Colonic mucosa (tissue), 4 donors: ENCODE measurements around the gene CADPS. TPM values are rescaled to one million over a fixed set of nuclear protein-coding genes. Genes with fewer than 3 reads are reported as not detected.

Experiments
- DNase-seq: peaks from one replicate; pipeline ENCODE4 v3.0.0-alpha.2; 2020
- H3K27ac ChIP-seq: fragments of 200-600 bp; one replicate; pipeline ENCODE4 v1.8.0; 2021
- H3K27me3 ChIP-seq: fragments of 200-600 bp; one replicate; pipeline ENCODE4 v1.8.0; 2021
- H3K36me3 ChIP-seq: fragments of 200-600 bp; one replicate; pipeline ENCODE4 v1.8.0; 2021
- H3K4me1 ChIP-seq: fragments of 200-600 bp; one replicate; pipeline ENCODE4 v1.8.0; 2021; ENCODE audit warnings: mild to moderate bottlenecking
- H3K4me3 ChIP-seq: fragments of 200-600 bp; one replicate; pipeline ENCODE4 v1.8.0; 2021
- H3K9ac ChIP-seq, 2 donors: one replicate each; pipeline ENCODE4 v1.7.0; 2013; ENCODE audit warnings: control low read depth in 2 of 2, low read depth in 2 of 2, low read length in 2 of 2
- H3K9me3 ChIP-seq: fragments of 200-600 bp; one replicate; pipeline ENCODE4 v1.8.0; 2021
- CTCF ChIP-seq: fragments of 200-600 bp; IDR thresholded peaks from one replicate; pipeline ENCODE4 v1.8.0; 2022; ENCODE audit warnings: antibody characterized with exemption, mild to moderate bottlenecking
- intact Hi-C: fragments of 100-400 bp; cut with DNase I; formaldehyde crosslinking; loops from one replicate; pipeline ENCODE4 v1.14.1; 2022
- total RNA-seq, 2 donors: library from RNA; stranded (reverse); fragmentation: NEBNext Ultra II Directional in 1 of 2; extraction: Animal tissue kit (Norgen Biotek cat#: 25700) in 1 of 2; gene quantifications; one replicate each; pipeline ENCODE4 v1.2.1, GENCODE V29; 2021
- donor health status: healthy.
- donor health status: DM: no; HTN: no; CAD: no.
- donor health status: DM: no; HTN: no; CAD: no.

The CADPS gene
- total RNA-seq, 2 donors from 2014 or later, result 2.9 to 6.1 TPM

GRCh38 chr3:62699728-62700127, 175.5 kb downstream of the CADPS start:
- TF ChIP-seq CTCF, result no peak
- intact Hi-C loops, result no loop called here
- Histone ChIP-seq H3K36me3 (no peaks in the 10 kb centered on the region), H3K9ac (no peak overlapping the region), H3K9me3 (no peaks in the 10 kb centered on the region), H3K27me3 (no peaks in the 10 kb centered on the region), H3K4me3 (no peak overlapping the region), H3K27ac (no peak overlapping the region), H3K4me1 (no peaks in the 10 kb centered on the region)
- DNase-seq, result no peak

DNA sequence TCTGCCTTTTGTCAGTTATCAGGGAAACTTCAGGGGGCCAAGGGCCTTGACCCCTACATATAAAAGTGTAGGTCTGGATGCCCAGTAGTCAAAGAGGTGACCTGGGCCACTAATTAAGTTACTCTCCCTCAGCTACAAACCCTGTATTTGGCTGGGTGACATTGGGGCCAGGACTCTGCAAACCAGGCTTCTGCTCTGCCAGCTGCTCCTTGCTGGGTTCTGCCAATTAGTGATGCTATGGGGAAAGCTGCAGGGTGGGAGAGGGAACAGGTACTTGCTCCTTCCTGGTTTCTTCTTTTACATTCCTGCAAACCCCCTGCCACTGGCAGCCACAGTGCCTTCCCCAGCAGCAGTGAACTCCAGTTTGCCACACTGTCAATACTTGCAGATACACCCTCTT, 179.2 kb downstream of the CADPS start:
- Histone ChIP-seq H3K4me3 (no peak overlapping the region), H3K9ac (no peak overlapping the region), H3K27ac (no peak overlapping the region), H3K27me3 (no peaks in the 10 kb centered on the region), H3K9me3 (no peaks in the 10 kb centered on the region), H3K4me1 (no peaks in the 10 kb centered on the region), H3K36me3 (no peaks in the 10 kb centered on the region)
- no peak for DNase-seq
- intact Hi-C loops, result no loop called here
- TF ChIP-seq CTCF, result no peak

DNA sequence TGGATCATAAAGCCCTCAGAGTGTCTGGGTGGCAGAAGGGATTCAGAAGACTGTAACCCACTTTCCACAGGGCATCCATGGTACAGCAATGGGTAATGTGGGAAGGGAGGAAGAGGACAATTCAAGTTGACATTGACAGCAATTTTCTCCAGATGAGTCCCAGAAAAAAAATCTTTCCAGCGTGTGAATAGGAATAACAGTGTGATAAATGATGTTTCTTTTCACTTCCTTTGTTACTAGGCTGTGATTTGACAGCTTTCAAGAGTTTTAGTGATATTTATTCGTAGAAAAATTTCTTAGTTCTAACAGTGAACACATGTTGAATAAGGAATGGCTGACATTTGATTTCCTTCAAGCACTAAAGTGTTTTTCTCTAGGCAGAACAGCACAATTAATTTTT, 186.4 kb downstream of the CADPS start:
- TF ChIP-seq CTCF, result no peak
- Histone ChIP-seq H3K27me3 (no peaks in the 10 kb centered on the region), H3K4me3 (no peak overlapping the region), H3K4me1 (no peaks in the 10 kb centered on the region), H3K9me3 (no peaks in the 10 kb centered on the region), H3K9ac (no peak overlapping the region), H3K27ac (no peak overlapping the region), H3K36me3 (no peaks in the 10 kb centered on the region)
- DNase-seq, result no peak
- intact Hi-C loops, result no loop called here

GRCh38 chr3:62688050-62688449, 187.2 kb downstream of the CADPS start:
- H3K9ac ChIP-seq, result no peak overlapping the region
- no peaks in the 10 kb centered on the region for H3K27me3 ChIP-seq
- H3K4me1 ChIP-seq, result no peaks in the 10 kb centered on the region
- no peak overlapping the region for H3K4me3 ChIP-seq
- no peak overlapping the region for H3K27ac ChIP-seq
- H3K9me3 ChIP-seq, result no peaks in the 10 kb centered on the region
- intact Hi-C loops, result no loop called here
- no peak for DNase-seq
- no peak for TF ChIP-seq CTCF
- no peaks in the 10 kb centered on the region for H3K36me3 ChIP-seq

- Histone ChIP-seq H3K36me3 (no peaks in the 10 kb centered on the region), H3K27me3 (no peaks in the 10 kb centered on the region), H3K27ac (no peak overlapping the region), H3K4me3 (no peak overlapping the region), H3K9ac (no peak overlapping the region), H3K4me1 (no peaks in the 10 kb centered on the region), H3K9me3 (no peaks in the 10 kb centered on the region)
- intact Hi-C loops, result no loop called here
- DNase-seq, result no peak
- TF ChIP-seq CTCF, result no peak
Measured at GRCh38 chr3:62686503-62687294, 188.5 kb downstream of the CADPS start.
